Measurements from ENCODE around the gene MACROH2A2. TPM values are rescaled to one million over a fixed set of nuclear protein-coding genes. Genes with fewer than 3 reads are reported as not detected.
A peak's percentile ranks its signal among the peaks of the same experiment; 100 is the strongest.

MACROH2A2 gene
- total and polyA plus RNA-seq, 10 of the 15 experiments (the other 5 are each of a cell fraction or from before 2014, with no cell fraction given): 0.14 to 0.24 TPM; not detected in 8

DNA sequence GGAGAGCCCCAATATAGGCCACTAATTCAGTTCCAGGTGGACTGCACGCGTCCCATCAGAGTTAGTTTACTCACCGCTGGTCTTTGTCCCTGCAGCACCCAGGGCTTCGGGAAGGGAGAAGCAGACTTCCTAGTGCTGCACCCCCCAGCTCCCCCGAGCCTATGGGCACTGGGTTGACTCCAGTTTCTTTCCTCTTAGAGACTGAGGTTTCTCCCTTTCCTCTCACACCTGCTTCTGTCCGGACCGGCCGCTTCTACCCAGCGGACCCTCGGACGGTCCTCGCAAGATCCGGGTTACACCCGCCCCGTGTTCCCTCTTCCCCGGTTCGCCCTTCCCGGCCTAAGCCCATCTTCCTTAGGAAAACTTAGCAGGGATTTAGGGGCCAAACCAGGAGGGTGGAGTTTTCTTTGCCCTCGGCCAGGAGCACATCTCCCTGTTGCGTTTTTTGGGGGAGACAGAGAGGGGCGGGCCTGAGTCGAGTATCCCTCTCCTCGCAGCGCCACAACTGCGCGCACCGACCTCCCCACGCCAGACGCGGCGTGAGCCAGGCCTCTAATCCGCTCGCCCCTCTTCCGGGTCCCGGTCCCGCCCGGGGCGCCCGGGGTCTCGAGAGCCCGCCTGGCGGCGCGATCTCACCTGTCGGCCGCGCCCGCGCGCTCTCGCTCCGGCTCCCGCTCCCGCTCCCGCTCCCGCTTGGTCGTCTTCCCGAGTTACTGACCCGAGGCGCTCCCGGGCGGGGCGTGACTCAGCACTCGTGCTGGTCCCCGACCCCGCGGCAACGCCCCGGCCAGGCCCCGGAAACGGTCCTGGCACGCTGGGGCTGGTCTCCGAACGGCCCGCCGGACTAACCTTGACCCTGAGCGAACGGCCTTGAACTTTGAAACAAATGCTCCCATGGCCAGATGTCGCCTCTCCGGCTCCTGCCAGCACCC, 79.7 kb downstream of the MACROH2A2 start, which contains the start of gene AIFM2 (continued):
- TF ChIP-seq NKRF (conservative IDR thresholded peaks at IDR 0.05) (peak; percentile 65; the same call in 1 of the 2 replicates), PAX5 (IDR thresholded peaks at IDR 0.05; ENCODE audit: borderline replicate concordance, low read depth, low read length) (peak; percentile 8; the same call in 1 of the 2 replicates), NFYB (IDR thresholded peaks at IDR 0.05; ENCODE audit: insufficient read depth, low read depth, low read length) (no peak), PML (IDR thresholded peaks at IDR 0.05; ENCODE audit: low read length) (no peak), NFIC (IDR thresholded peaks at IDR 0.05; ENCODE audit: low read depth, low read length) (no peak), ZNF274 (IDR thresholded peaks at IDR 0.05; ENCODE audit: insufficient read depth, insufficient read length) (no peak), EZH2 (IDR thresholded peaks at IDR 0.05; ENCODE audit: borderline replicate concordance, control insufficient read depth, low read depth, low read length) (no peak), BHLHE40 (IDR thresholded peaks at IDR 0.05; ENCODE audit: borderline replicate concordance in 1 of 2, low read depth in 2 of 2, low read length in 1 of 2) (peak; percentile 74 to 89), ZNF622 (IDR thresholded peaks at IDR 0.05) (no peak), SP1 (IDR thresholded peaks at IDR 0.05; ENCODE audit: low read depth, low read length) (no peak), ZNF24 (IDR thresholded peaks at IDR 0.05) (no peak), CREM (IDR thresholded peaks at IDR 0.05; ENCODE audit: low read depth) (no peak), TCF7 (IDR thresholded peaks at IDR 0.05; ENCODE audit: borderline replicate concordance) (no peak), IKZF2 (IDR thresholded peaks at IDR 0.05) (no peak; a peak in 1 of 4 replicates), DPF2 (IDR thresholded peaks at IDR 0.05) (peak; percentile 87), PAX8 (IDR thresholded peaks at IDR 0.05) (no peak), SMAD5 (IDR thresholded peaks at IDR 0.05; ENCODE audit: low read depth) (no peak), RB1 (IDR thresholded peaks at IDR 0.05; ENCODE audit: borderline replicate concordance) (0 out of 2 replicates have a peak, but pooled peaks have one; percentile 34)

Measured in GM12878 (cell line).